GM10248 (cell line): ENCODE results near the gene USP49.

Experiments
- CTCF ChIA-PET: fragments of 300-600 bp; sonication (Branson Sonifier 250); formaldehyde crosslinking; extraction: SDS; loops from one replicate; lab custom pipeline; 2021; ENCODE audit warnings: antibody characterized with exemption; lab: Yijun Ruan, JAX
- POLR2A ChIA-PET: fragments of 350-650 bp; sonication (Branson Sonifier 250); formaldehyde crosslinking; extraction: SDS; loops from one replicate; lab custom pipeline; 2020; ENCODE audit warnings: antibody characterized with exemption; lab: Yijun Ruan, JAX
- DNase-seq: peaks from one replicate; pipeline ENCODE4 v3.0.0; 2012; ENCODE audit errors: extremely low spot score
- TF ChIP-seq, protein P1 (sequence below): IDR thresholded peaks from 2 replicates; pipeline ENCODE4 v1.5.1; 2012; ENCODE audit warnings: mild to moderate bottlenecking, low read depth; ENCODE audit errors: extremely low read depth, missing control alignments, control extremely low read depth

Gene USP49

DNA sequence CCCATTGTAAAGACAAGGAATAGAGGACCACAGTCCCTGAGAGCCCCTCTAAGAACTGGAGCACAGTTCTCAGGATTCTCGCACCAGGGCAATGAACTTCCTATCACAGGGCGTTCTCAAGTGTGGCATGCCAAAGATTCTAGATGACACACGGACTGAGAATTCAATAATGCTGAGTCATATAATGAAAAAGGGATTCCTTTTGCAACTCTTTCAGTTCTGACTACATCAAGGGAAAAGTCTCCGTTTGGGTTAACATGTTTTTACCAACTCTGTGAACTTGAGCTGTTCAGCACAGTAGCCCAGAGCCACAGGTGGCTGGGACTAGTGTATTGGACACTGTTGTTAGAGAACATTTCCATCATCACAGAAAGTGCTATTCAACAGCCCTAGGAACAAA is 22.4 kb upstream of the USP49 start:
- CTCF ChIA-PET: interaction anchor here (1.3 to 1.4 kb wide), 2 partner anchors 12 to 19 kb away, joined by 3 to 4 read pairs; no protein-coding TSS in a partner anchor
- POLR2A ChIA-PET: interaction anchor here (0.7 to 1.1 kb wide), 2 partner anchors 22 to 57 kb away, joined by 5 to 9 read pairs; no protein-coding TSS in a partner anchor
- TF ChIP-seq, protein P1, sequence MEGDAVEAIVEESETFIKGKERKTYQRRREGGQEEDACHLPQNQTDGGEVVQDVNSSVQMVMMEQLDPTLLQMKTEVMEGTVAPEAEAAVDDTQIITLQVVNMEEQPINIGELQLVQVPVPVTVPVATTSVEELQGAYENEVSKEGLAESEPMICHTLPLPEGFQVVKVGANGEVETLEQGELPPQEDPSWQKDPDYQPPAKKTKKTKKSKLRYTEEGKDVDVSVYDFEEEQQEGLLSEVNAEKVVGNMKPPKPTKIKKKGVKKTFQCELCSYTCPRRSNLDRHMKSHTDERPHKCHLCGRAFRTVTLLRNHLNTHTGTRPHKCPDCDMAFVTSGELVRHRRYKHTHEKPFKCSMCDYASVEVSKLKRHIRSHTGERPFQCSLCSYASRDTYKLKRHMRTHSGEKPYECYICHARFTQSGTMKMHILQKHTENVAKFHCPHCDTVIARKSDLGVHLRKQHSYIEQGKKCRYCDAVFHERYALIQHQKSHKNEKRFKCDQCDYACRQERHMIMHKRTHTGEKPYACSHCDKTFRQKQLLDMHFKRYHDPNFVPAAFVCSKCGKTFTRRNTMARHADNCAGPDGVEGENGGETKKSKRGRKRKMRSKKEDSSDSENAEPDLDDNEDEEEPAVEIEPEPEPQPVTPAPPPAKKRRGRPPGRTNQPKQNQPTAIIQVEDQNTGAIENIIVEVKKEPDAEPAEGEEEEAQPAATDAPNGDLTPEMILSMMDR: no peak
- DNase-seq: no peak

DNA sequence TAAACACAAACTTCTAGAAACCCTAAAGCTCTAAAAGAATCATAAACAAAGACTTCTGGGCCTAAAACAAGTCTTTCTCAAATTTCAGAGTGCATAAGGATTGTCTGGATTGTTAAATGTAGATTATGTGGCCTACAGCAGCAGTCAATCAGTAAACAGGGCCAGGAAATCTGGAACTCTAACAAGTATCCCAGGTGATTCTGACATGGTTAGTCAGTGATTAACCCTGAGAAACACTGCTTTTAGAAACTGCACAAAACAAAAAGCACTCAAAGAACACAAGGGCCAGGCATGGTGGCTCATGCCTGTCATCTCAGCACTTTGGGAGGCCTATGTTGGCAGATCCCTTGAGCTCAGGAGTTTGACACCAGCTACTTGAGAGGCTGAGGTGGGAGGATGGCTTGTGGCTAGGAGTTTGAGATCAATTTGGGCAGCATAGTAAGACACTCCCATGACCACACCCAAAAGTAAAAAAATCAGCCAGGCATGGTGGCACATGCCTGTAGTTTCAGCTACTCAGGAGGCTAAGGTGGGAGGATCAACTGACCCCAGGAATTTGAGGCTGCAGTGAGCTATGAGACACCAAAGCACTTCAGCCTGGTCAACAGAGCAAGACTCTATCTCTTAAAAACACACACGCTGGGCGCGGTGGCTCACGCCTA is 19.8 kb upstream of the USP49 start:
- TF ChIP-seq, protein P1: no peak
- CTCF ChIA-PET: interaction anchor here (0.8 to 6.6 kb wide), 8 partner anchors 7 to 632 kb away, joined by 3 to 33 read pairs (median 4); partner anchors contain the start of genes BYSL, MED20 and TOMM6
- POLR2A ChIA-PET: no interaction called here
- DNase-seq: no peak

DNA sequence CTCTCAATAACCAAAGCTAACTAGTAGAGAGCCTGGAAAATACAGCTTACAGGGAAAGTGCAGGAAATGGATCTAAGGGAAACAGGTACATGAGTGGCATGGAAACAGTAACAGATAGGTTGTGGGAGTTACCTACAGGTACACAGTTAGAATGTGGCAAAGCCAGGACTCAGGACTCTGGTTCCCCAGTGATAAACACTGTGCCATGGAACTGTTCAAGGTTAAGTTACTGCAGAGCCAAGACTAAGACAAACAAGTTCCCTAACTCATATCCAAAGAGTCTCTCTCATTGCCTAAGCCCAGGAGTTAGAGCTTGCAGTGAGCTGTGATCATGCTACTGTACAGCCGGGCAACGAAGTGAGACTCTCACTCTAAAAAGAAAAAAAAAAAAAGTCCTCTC is 19.2 kb upstream of the USP49 start:
- TF ChIP-seq, protein P1: no peak
- DNase-seq: no peak
- POLR2A ChIA-PET: no interaction called here
- CTCF ChIA-PET: interaction anchor here (0.8 to 6.6 kb wide), 5 partner anchors 8 to 633 kb away, joined by 3 to 33 read pairs (median 3); partner anchors contain the start of genes BYSL and MED20

DNA sequence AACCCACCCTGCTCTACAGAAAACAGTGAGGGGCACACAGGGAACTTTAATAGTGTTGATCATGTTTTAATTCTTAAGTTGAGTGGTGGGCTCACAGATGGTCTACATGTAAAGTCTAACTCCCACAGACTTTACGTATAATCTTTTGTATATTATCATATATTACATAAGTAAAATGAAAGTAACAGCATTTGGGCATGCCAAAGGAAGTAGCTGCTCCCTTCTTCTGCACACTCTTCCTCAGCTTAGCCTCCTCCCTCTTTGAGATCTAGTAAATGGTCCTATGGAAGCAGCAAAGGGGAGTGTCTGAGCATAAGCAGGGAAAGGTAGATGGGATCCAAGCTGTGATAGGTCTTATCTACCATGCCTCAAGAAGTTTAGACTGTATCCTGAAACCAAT is 14.6 kb upstream of the USP49 start:
- TF ChIP-seq, protein P1: no peak
- ChIA-PET POLR2A (no interaction called here), CTCF (interaction anchor here (1.2 to 6.6 kb wide), 5 partner anchors 12 to 136 kb away, joined by 3 to 33 read pairs (median 4); partner anchors contain the start of genes BYSL, MED20 and TOMM6)
- DNase-seq: no peak

DNA sequence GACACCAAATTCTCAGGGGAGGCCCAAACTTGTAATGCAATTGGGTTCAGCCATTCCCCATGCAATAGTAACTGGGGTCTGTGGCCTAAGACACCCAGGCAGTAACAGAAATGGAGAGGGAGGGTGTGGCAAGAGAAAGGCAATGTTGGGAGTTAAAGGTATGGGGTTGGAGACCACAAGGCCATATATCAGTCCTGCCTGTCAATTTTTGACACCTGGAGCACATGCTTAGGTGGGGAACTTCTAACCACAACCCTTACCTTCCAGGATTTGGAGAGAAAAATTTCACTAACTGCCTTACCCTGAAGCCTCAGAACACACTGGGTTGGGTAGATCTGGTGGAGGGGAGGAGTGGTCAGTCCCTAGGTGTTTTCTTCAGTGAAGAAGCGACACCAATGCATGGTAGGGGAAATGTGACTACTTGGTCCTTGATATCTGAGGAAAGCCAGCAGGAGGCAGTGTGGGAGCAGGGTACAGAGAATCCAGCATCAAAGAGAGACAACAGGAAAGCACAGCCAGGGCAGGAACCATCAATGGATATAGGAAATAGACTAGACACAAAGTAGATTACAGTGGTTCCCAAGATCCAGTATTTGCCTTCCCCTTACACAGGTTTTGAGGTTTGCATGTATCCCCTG is 6.8 kb upstream of the USP49 start:
- TF ChIP-seq, protein P1: peak; percentile 22
- DNase-seq: peak; percentile 30
- CTCF ChIA-PET: interaction anchor here (1.0 to 1.3 kb wide), 4 partner anchors 35 to 143 kb away, joined by 3 to 6 read pairs (median 5); no protein-coding TSS in a partner anchor
- POLR2A ChIA-PET: no interaction called here

DNA sequence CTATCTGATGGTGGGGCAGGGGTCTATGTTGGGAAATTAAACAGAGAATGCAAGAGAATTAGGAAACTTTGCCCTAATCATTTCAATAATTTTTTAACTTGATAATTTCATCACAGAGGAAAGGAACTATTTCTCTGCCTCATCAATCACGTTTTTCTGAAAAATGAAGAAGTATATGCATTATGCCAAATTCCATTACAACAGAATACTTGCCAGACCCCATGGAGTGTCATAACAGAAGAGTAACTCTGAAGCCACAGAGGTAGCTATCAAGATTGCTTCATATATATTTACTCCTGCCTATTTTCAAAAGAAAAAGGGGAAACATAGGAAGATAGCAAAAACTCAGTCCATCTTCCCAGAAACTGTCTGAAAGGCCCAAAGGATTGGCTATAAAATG is 5.7 kb upstream of the USP49 start:
- DNase-seq: no peak
- ChIA-PET CTCF (interaction anchor here (0.7 to 1.2 kb wide), 3 partner anchors 20 to 144 kb away, joined by 3 to 6 read pairs (median 4); partner anchors contain the start of genes BYSL and MED20), POLR2A (interaction anchor here (0.7 kb wide), 1 partner anchor 13 kb away, joined by 3 read pairs; no protein-coding TSS in a partner anchor)
- TF ChIP-seq, protein P1: no peak
